Dendritic cell treated with granulocyte-macrophage colony-stimulating factor and Interleukin-4, amounts not matched to agents 40 ng/mL and 50 ng/mL, for 4 days (primary cell): ENCODE measurements around the gene SYCP2.

Experiments
- H3K27ac Mint-ChIP-seq: one replicate; pipeline ENCODE4 v1.8.0; 2022; ENCODE audit warnings: mild to moderate bottlenecking, mixed read lengths
- H3K27me3 Mint-ChIP-seq: one replicate; pipeline ENCODE4 v1.8.0; 2022; ENCODE audit warnings: mild to moderate bottlenecking, mixed read lengths
- H3K36me3 Mint-ChIP-seq: one replicate; pipeline ENCODE4 v1.8.0; 2022; ENCODE audit warnings: low read depth, mixed read lengths
- H3K4me1 Mint-ChIP-seq: one replicate; pipeline ENCODE4 v1.8.0; 2022; ENCODE audit warnings: low read depth, mixed read lengths
- H3K4me3 Mint-ChIP-seq: one replicate; pipeline ENCODE4 v1.8.0; 2022; ENCODE audit warnings: mild to moderate bottlenecking, moderate library complexity, mixed read lengths
- H3K9me3 Mint-ChIP-seq: one replicate; pipeline ENCODE4 v1.8.0; 2022; ENCODE audit warnings: mixed read lengths
- intact Hi-C: fragments of 100-400 bp; cut with micrococcal nuclease; formaldehyde crosslinking; loops from one replicate; pipeline ENCODE4 v1.15.0; 2022

Gene SYCP2

GRCh38 chr20:59949911-59950310, 16.5 kb upstream of the SYCP2 start:
- peaks cover 23% of the 10 kb centered on the region for H3K36me3 Mint-ChIP-seq
- H3K4me3 Mint-ChIP-seq, result no peak overlapping the region
- intact Hi-C loops, result loop anchor here (5.0 to 10.0 kb wide), 2 partner anchors 105 to 312 kb away; no protein-coding TSS in a partner anchor
- no peaks in the 10 kb centered on the region for H3K9me3 Mint-ChIP-seq
- H3K4me1 Mint-ChIP-seq, result peaks cover 20% of the 10 kb centered on the region
- no peaks in the 10 kb centered on the region for H3K27me3 Mint-ChIP-seq
- H3K27ac Mint-ChIP-seq, result no peak overlapping the region

- no peaks in the 10 kb centered on the region for H3K9me3 Mint-ChIP-seq
- no peaks in the 10 kb centered on the region for H3K27me3 Mint-ChIP-seq
- peaks cover 21% of the 10 kb centered on the region for H3K4me1 Mint-ChIP-seq
- H3K27ac Mint-ChIP-seq, result no peak overlapping the region
- H3K36me3 Mint-ChIP-seq, result peaks cover 31% of the 10 kb centered on the region
- no peak overlapping the region for H3K4me3 Mint-ChIP-seq
- intact Hi-C loops, result loop anchor here (5.0 to 10.0 kb wide), 2 partner anchors 106 to 313 kb away; no protein-coding TSS in a partner anchor
Observed at GRCh38 chr20:59948828-59949720, 15.6 kb upstream of the SYCP2 start.

- Mint-ChIP-seq H3K36me3 (peaks cover 37% of the 10 kb centered on the region), H3K27me3 (no peaks in the 10 kb centered on the region), H3K4me3 (no peak overlapping the region), H3K27ac (no peak overlapping the region), H3K9me3 (no peaks in the 10 kb centered on the region), H3K4me1 (peaks cover 21% of the 10 kb centered on the region)
- intact Hi-C loops, result loop anchor here (5.0 to 10.0 kb wide), 2 partner anchors 107 to 314 kb away; no protein-coding TSS in a partner anchor
Observed at GRCh38 chr20:59948212-59948611, 14.8 kb upstream of the SYCP2 start.

- H3K36me3 Mint-ChIP-seq, result peaks cover 37% of the 10 kb centered on the region
- peaks cover 21% of the 10 kb centered on the region for H3K4me1 Mint-ChIP-seq
- H3K27ac Mint-ChIP-seq, result peak overlapping the region; percentile 32
- H3K9me3 Mint-ChIP-seq, result no peaks in the 10 kb centered on the region
- intact Hi-C loops, result loop anchor here (5.0 to 10.0 kb wide), 2 partner anchors 107 to 315 kb away; no protein-coding TSS in a partner anchor
- no peak overlapping the region for H3K4me3 Mint-ChIP-seq
- H3K27me3 Mint-ChIP-seq, result no peaks in the 10 kb centered on the region
Observed at GRCh38 chr20:59947376-59947775, 13.9 kb upstream of the SYCP2 start.

- Mint-ChIP-seq H3K27ac (no peak overlapping the region), H3K4me1 (peaks cover 36% of the 10 kb centered on the region), H3K4me3 (no peak overlapping the region), H3K27me3 (no peaks in the 10 kb centered on the region), H3K9me3 (no peaks in the 10 kb centered on the region), H3K36me3 (peaks cover 23% of the 10 kb centered on the region)
- intact Hi-C loops, result loop anchor here (5.0 to 10.0 kb wide), 2 partner anchors 109 to 317 kb away; no protein-coding TSS in a partner anchor
Observed at GRCh38 chr20:59945731-59946130, 12.3 kb upstream of the SYCP2 start.

GRCh38 chr20:59945175-59945574, 11.7 kb upstream of the SYCP2 start:
- H3K4me1 Mint-ChIP-seq, result peaks cover 36% of the 10 kb centered on the region

GRCh38 chr20:59944726-59945125, 11.3 kb upstream of the SYCP2 start:
- Mint-ChIP-seq H3K36me3 (peaks cover 21% of the 10 kb centered on the region), H3K9me3 (no peaks in the 10 kb centered on the region), H3K27ac (no peak overlapping the region), H3K4me3 (no peak overlapping the region), H3K4me1 (peaks cover 36% of the 10 kb centered on the region), H3K27me3 (no peaks in the 10 kb centered on the region)
- intact Hi-C loops, result loop anchor here (5.0 to 10.0 kb wide), 2 partner anchors 110 to 318 kb away; no protein-coding TSS in a partner anchor

More at GRCh38 chr20:59945175-59945574, 11.7 kb upstream of the SYCP2 start:
- Mint-ChIP-seq H3K4me3 (no peak overlapping the region), H3K36me3 (peaks cover 23% of the 10 kb centered on the region), H3K27ac (no peak overlapping the region), H3K27me3 (no peaks in the 10 kb centered on the region), H3K9me3 (no peaks in the 10 kb centered on the region)
- intact Hi-C loops, result loop anchor here (5.0 to 10.0 kb wide), 2 partner anchors 110 to 317 kb away; no protein-coding TSS in a partner anchor

- Mint-ChIP-seq H3K4me1 (peaks cover 40% of the 10 kb centered on the region), H3K27me3 (no peaks in the 10 kb centered on the region), H3K4me3 (no peak overlapping the region), H3K27ac (no peak overlapping the region), H3K9me3 (no peaks in the 10 kb centered on the region), H3K36me3 (peaks cover 28% of the 10 kb centered on the region)
- intact Hi-C loops, result loop anchor here (10.0 kb wide), 1 partner anchor 113 kb away; no protein-coding TSS in a partner anchor
Observed at GRCh38 chr20:59942245-59942644, 8.8 kb upstream of the SYCP2 start.

- Mint-ChIP-seq H3K27ac (peak overlapping the region; percentile 100), H3K36me3 (peaks cover 28% of the 10 kb centered on the region), H3K9me3 (no peaks in the 10 kb centered on the region), H3K27me3 (no peaks in the 10 kb centered on the region), H3K4me3 (peak overlapping the region; percentile 95), H3K4me1 (peaks cover 41% of the 10 kb centered on the region)
- intact Hi-C loops, result loop anchor here (10.0 kb wide), 1 partner anchor 114 kb away; no protein-coding TSS in a partner anchor
Observed at GRCh38 chr20:59940956-59941294, 7.5 kb upstream of the SYCP2 start.

GRCh38 chr20:59940129-59940955, 6.9 kb upstream of the SYCP2 start, which contains the start of the genes FAM217B and PPP1R3D:
Gene FAM217B, plus strand, starts transcription at chr20:59940389. Its CDS starts 3,555 bp downstream, at chr20:59943944.
Gene PPP1R3D, minus strand, starts transcription at chr20:59940305. Its CDS starts 374 bp downstream, at chr20:59939931.
- Mint-ChIP-seq H3K4me3 (peak within 1 kb of the TSS; percentile 95), H3K4me1 (peaks cover 42% of the 10 kb centered on the region), H3K27ac (peak within 1 kb of the TSS; percentile 100), H3K9me3 (no peaks in the 10 kb centered on the region), H3K36me3 (peaks cover 28% of the 10 kb centered on the region), H3K27me3 (no peaks in the 10 kb centered on the region)
- intact Hi-C loops, result loop anchor here (10.0 kb wide), 1 partner anchor 114 kb away; no protein-coding TSS in a partner anchor

GRCh38 chr20:59939879-59940128, 6.4 kb upstream of the SYCP2 start:
- peaks cover 41% of the 10 kb centered on the region for H3K4me1 Mint-ChIP-seq
- peak overlapping the region; percentile 100 for H3K27ac Mint-ChIP-seq
- H3K9me3 Mint-ChIP-seq, result no peaks in the 10 kb centered on the region
- H3K36me3 Mint-ChIP-seq, result peaks cover 26% of the 10 kb centered on the region
- no peaks in the 10 kb centered on the region for H3K27me3 Mint-ChIP-seq
- intact Hi-C loops, result loop anchor here (10.0 kb wide), 1 partner anchor 115 kb away; no protein-coding TSS in a partner anchor
- peak overlapping the region; percentile 95 for H3K4me3 Mint-ChIP-seq

- H3K36me3 Mint-ChIP-seq, result peaks cover 21% of the 10 kb centered on the region
- H3K27ac Mint-ChIP-seq, result peak overlapping the region; percentile 100
- no peaks in the 10 kb centered on the region for H3K27me3 Mint-ChIP-seq
- peak overlapping the region; percentile 95 for H3K4me3 Mint-ChIP-seq
- peaks cover 37% of the 10 kb centered on the region for H3K4me1 Mint-ChIP-seq
- intact Hi-C loops, result no loop called here
- H3K9me3 Mint-ChIP-seq, result no peaks in the 10 kb centered on the region
Observed at GRCh38 chr20:59939052-59939878, 5.8 kb upstream of the SYCP2 start.

GRCh38 chr20:59938696-59939051, 5.2 kb upstream of the SYCP2 start:
- Mint-ChIP-seq H3K4me3 (peak overlapping the region; percentile 95), H3K27ac (peak overlapping the region; percentile 67), H3K9me3 (no peaks in the 10 kb centered on the region), H3K4me1 (peaks cover 37% of the 10 kb centered on the region), H3K36me3 (peaks cover 15% of the 10 kb centered on the region), H3K27me3 (no peaks in the 10 kb centered on the region)
- intact Hi-C loops, result no loop called here
